ENCODE measurements around the gene FAH. TPM values are rescaled to one million over a fixed set of nuclear protein-coding genes. Genes with fewer than 3 reads are reported as not detected.

Gene FAH
- total RNA-seq, 2 donors from 2014 or later: 11.9 to 14.2 TPM

DNA sequence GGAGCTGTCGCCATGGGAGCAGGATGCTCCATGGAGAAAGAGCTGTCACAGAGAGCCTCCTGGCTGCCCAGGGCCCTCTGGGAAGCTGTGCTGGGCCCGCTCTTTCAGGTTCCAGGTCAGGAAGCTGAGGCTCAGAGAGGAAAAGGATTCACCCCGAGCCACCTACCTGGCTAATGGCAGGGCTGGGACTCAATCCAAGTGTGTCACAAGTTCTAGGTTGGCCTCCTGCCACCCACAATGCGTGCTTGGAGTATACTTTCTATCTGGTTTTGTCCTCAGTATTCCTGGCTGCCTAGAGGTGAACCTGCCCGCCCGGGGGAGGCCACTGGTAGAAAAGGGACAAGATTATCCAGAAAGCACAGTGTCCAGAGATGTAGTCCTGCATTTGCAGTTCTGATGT, 23.6 kb downstream of the FAH start:
- H3K36me3 ChIP-seq (ENCODE audit: control insufficient read depth, insufficient read depth, low read length): no peaks in the 10 kb centered on the region
- no peaks in the 10 kb centered on the region for H3K9me3 Mint-ChIP-seq
- no peak overlapping the region for H3K9ac ChIP-seq (ENCODE audit: extremely low read depth, low read length, poor library complexity, severe bottlenecking)
- H3K4me3 Mint-ChIP-seq: no peak overlapping the region
- no peaks in the 10 kb centered on the region for H3K4me1 ChIP-seq (ENCODE audit: control insufficient read depth, insufficient read depth, low read length)
- peaks cover 18% of the 10 kb centered on the region for H3K36me3 Mint-ChIP-seq (ENCODE audit: low read depth)
- no peaks in the 10 kb centered on the region for H3K4me1 Mint-ChIP-seq
- H3K9me3 ChIP-seq (ENCODE audit: control insufficient read depth, low read length): no peaks in the 10 kb centered on the region
- no peaks in the 10 kb centered on the region for H3K27me3 Mint-ChIP-seq (ENCODE audit: insufficient read depth)
- H3K4me3 ChIP-seq (ENCODE audit: low read length): no peak overlapping the region
- no peaks in the 10 kb centered on the region for H3K27me3 ChIP-seq (ENCODE audit: control insufficient read depth, insufficient read depth, low read length, poor library complexity, severe bottlenecking)
- H3K27ac ChIP-seq (ENCODE audit: low read depth, low read length): no peak overlapping the region
- TF ChIP-seq, protein P1, sequence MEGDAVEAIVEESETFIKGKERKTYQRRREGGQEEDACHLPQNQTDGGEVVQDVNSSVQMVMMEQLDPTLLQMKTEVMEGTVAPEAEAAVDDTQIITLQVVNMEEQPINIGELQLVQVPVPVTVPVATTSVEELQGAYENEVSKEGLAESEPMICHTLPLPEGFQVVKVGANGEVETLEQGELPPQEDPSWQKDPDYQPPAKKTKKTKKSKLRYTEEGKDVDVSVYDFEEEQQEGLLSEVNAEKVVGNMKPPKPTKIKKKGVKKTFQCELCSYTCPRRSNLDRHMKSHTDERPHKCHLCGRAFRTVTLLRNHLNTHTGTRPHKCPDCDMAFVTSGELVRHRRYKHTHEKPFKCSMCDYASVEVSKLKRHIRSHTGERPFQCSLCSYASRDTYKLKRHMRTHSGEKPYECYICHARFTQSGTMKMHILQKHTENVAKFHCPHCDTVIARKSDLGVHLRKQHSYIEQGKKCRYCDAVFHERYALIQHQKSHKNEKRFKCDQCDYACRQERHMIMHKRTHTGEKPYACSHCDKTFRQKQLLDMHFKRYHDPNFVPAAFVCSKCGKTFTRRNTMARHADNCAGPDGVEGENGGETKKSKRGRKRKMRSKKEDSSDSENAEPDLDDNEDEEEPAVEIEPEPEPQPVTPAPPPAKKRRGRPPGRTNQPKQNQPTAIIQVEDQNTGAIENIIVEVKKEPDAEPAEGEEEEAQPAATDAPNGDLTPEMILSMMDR (conservative IDR thresholded peaks at IDR 0.05): no peak
- H3K27ac Mint-ChIP-seq: no peak overlapping the region
- no peak for DNase-seq
- 79 to 80% methylated on average over 6 of the region's 6 CpGs for WGBS, 2 experiments (ENCODE audit: insufficient coverage in 1 of 2, insufficient read length in 1 of 2)

DNA sequence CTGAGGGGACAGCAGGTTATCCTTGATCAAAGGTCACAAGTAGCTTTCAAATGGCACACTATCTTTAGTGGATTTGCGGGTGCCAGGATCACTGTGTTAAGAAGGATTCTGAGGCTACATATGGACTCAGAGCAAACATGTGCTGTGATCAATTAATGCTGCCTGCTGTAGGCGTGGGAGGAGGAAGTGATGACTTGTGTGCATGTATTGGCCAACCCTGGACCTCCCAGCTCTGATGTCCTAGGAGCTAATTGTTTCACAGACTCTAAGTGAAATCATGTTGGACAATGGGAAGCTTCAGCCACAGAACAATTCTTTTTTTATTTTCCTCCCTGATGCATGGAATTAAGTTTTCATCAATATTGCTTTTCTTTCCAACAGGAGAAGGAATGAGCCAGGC, 24.4 kb downstream of the FAH start:
- H3K4me3 ChIP-seq (ENCODE audit: low read length): no peak overlapping the region
- Mint-ChIP-seq H3K4me3 (no peak overlapping the region), H3K27me3 (ENCODE audit: insufficient read depth) (no peaks in the 10 kb centered on the region), H3K4me1 (no peaks in the 10 kb centered on the region), H3K27ac (no peak overlapping the region), H3K9me3 (no peaks in the 10 kb centered on the region), H3K36me3 (ENCODE audit: low read depth) (peaks cover 16% of the 10 kb centered on the region)
- no peak for DNase-seq
- no peak overlapping the region for H3K9ac ChIP-seq (ENCODE audit: extremely low read depth, low read length, poor library complexity, severe bottlenecking)
- TF ChIP-seq, protein P1 (conservative IDR thresholded peaks at IDR 0.05): no peak
- no peaks in the 10 kb centered on the region for H3K4me1 ChIP-seq (ENCODE audit: control insufficient read depth, insufficient read depth, low read length)
- 87 to 100% methylated on average over 2 of the region's 2 CpGs for WGBS, 2 experiments (ENCODE audit: insufficient coverage in 1 of 2, insufficient read length in 1 of 2)
- H3K9me3 ChIP-seq (ENCODE audit: control insufficient read depth, low read length): no peaks in the 10 kb centered on the region
- no peaks in the 10 kb centered on the region for H3K36me3 ChIP-seq (ENCODE audit: control insufficient read depth, insufficient read depth, low read length)
- H3K27ac ChIP-seq (ENCODE audit: low read depth, low read length): no peak overlapping the region
- H3K27me3 ChIP-seq (ENCODE audit: control insufficient read depth, insufficient read depth, low read length, poor library complexity, severe bottlenecking): no peaks in the 10 kb centered on the region

DNA sequence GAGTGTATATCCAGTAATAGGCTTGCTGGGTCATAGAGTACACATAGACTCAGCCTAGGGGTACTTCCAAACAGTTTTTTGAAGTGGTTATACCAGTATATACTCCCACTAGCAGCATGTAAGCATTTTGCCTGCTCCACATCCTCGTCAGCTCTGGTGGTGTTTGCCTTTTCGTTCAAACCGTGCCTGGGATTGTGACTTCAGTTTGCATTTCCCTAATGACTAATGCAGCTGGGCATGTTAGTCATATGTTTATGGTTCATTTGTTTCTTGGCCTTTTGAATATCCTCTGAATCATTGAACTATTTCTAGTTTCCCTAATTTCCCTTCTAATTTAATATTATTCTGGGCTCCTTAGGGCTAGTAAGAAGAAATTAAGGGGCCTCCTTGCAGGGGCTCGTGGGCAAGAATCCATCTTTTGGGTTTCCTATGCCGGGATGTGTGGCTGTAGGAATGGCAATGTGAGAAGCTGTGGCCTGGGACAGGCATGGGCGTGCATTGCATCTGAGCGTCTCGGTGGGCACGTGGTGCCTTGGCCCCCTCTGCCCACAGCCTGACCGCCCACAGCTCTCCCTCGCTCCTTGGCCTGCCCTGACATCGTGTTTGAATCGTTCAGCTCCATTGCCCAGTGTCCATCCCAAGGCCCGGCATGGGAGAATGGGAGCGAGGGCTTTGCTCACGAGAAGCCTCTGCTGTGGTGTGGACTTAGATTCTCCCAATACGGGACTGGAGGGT, 26.4 kb downstream of the FAH start:
- DNase-seq: no peak
- TF ChIP-seq, protein P1 (conservative IDR thresholded peaks at IDR 0.05): no peak
- H3K4me3 Mint-ChIP-seq: no peak overlapping the region
- H3K4me1 Mint-ChIP-seq: no peaks in the 10 kb centered on the region
- no peak overlapping the region for H3K27ac Mint-ChIP-seq
- WGBS, 2 experiments (ENCODE audit: insufficient coverage in 1 of 2, insufficient read length in 1 of 2): 92% methylated on average over 14 to 17 of the region's 17 CpGs
- H3K27me3 Mint-ChIP-seq (ENCODE audit: insufficient read depth): no peaks in the 10 kb centered on the region
- H3K36me3 Mint-ChIP-seq (ENCODE audit: low read depth): peaks cover 15% of the 10 kb centered on the region
- Histone ChIP-seq H3K4me3 (ENCODE audit: low read length) (no peak overlapping the region), H3K36me3 (ENCODE audit: control insufficient read depth, insufficient read depth, low read length) (no peaks in the 10 kb centered on the region), H3K9ac (ENCODE audit: extremely low read depth, low read length, poor library complexity, severe bottlenecking) (no peak overlapping the region), H3K9me3 (ENCODE audit: control insufficient read depth, low read length) (no peaks in the 10 kb centered on the region), H3K27me3 (ENCODE audit: control insufficient read depth, insufficient read depth, low read length, poor library complexity, severe bottlenecking) (no peaks in the 10 kb centered on the region), H3K27ac (ENCODE audit: low read depth, low read length) (no peak overlapping the region), H3K4me1 (ENCODE audit: control insufficient read depth, insufficient read depth, low read length) (no peaks in the 10 kb centered on the region)
- H3K9me3 Mint-ChIP-seq: no peaks in the 10 kb centered on the region

Data from endodermal cell (in vitro differentiated cells).